SHP77 treated with DMSO at 0.1 percent for 48 hours (cell line): ENCODE measurements around the gene TAPBPL.
A peak's percentile ranks its signal among the peaks of the same experiment; 100 is the strongest.
"Not testable (repeated sequence)": the region's sequence is repeated elsewhere in the genome, so short reads cannot be mapped to it uniquely, and the experiment has no call there.

ENCODE experiments used
- DNase-seq: peaks from one replicate; lab custom pipeline; 2025; lab: John Stamatoyannopoulos, UW

The TAPBPL gene

GRCh38 chr12:6462234-6462995, 10.6 kb downstream of the TAPBPL start:
- no peak for DNase-seq

- DNase-seq = no peak
These were observed 11.4 kb downstream of the TAPBPL start for GRCh38 chr12:6463216-6463615.

- DNase-seq = no peak
These were observed 12.0 kb downstream of the TAPBPL start for GRCh38 chr12:6463858-6464257.

GRCh38 chr12:6464531-6464930, 12.7 kb downstream of the TAPBPL start:
- DNase-seq = no peak

- peak; percentile 1 for DNase-seq
These were observed 13.8 kb downstream of the TAPBPL start for GRCh38 chr12:6465467-6466183.

GRCh38 chr12:6466184-6466573, 14.3 kb downstream of the TAPBPL start:
- no peak for DNase-seq

GRCh38 chr12:6466751-6467150, 14.9 kb downstream of the TAPBPL start:
- not testable (repeated sequence) for DNase-seq

GRCh38 chr12:6467571-6468282, 15.9 kb downstream of the TAPBPL start:
- DNase-seq = not testable (repeated sequence)

GRCh38 chr12:6468283-6468575, 16.4 kb downstream of the TAPBPL start:
- no peak for DNase-seq

- DNase-seq = no peak
These were observed 17.2 kb downstream of the TAPBPL start for GRCh38 chr12:6469092-6469491.

- DNase-seq = no peak
These were observed 17.9 kb downstream of the TAPBPL start for GRCh38 chr12:6469609-6470374.

- peak; percentile 86 for DNase-seq
These were observed 18.7 kb downstream of the TAPBPL start, which contains the start of gene VAMP1 for GRCh38 chr12:6470375-6471163. Gene VAMP1 (minus strand): TSS chr12:6470677. CDS start chr12:6470531, 146 bp downstream.

GRCh38 chr12:6471989-6472360, 20.1 kb downstream of the TAPBPL start:
- no peak for DNase-seq

GRCh38 chr12:6472491-6472890, 20.6 kb downstream of the TAPBPL start:
- no peak for DNase-seq

- DNase-seq = not testable (repeated sequence)
These were observed 23.6 kb downstream of the TAPBPL start for GRCh38 chr12:6475233-6475975.

GRCh38 chr12:6476489-6476888, 24.6 kb downstream of the TAPBPL start:
- DNase-seq = no peak

- peak; percentile 0 for DNase-seq
These were observed 25.9 kb downstream of the TAPBPL start for GRCh38 chr12:6477601-6478377.

GRCh38 chr12:6478416-6478815, 26.6 kb downstream of the TAPBPL start:
- no peak for DNase-seq

GRCh38 chr12:6488240-6488639, 36.4 kb downstream of the TAPBPL start:
- DNase-seq = no peak

- DNase-seq = no peak
These were observed 37.6 kb downstream of the TAPBPL start for GRCh38 chr12:6489449-6489848.
